HG03108 (cell line): ENCODE data around the gene HOXA3.

ENCODE experiments used
- ATAC-seq: cut with Tn5 transposase; IDR thresholded peaks from one replicate; pipeline ENCODE4 v1.9.1; 2021; ENCODE audit warnings: moderate library complexity; ENCODE audit not compliant: unreplicated experiment

The HOXA3 gene

DNA sequence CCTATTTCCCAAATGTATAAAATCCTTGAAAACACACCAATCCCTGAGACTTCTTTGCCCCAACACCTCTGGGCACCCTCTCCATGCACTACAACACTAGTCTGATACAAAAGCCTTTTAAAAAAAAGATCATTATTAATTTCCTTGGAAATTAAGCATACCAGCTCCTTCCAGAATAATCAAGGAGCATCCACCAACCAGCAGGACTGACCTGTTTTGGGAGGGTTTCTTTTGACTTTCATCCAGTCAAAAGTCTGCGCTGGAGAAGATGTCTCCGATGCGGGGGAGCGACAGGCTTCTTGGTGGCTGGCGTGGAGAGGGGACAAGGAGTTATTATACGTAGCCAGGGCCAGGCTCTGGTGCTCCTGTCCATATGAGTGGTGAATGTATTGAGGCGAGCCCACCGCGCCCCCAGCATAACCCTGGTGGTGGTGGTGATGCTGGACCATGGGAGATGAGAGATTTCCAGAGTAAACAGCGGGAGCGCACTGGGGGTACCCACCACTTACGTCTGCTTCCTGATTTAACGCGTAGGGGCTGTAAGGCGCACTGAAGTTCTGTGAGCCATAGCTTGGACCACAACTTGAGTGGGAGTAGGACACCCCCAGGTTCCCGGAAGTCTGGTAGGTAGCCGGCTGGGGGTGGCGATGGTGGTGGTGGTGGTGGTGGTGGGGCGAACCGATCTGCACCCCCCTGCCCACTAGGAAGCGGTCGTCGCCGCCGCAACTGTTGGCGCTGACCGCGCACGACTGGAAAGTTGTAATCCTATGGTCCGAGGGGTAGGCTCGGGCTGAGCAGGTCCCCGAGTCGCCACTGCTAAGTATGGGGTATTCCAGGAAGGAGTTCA lies 57.1 kb downstream of the HOXA3 start:
- ATAC-seq: no peak

DNA sequence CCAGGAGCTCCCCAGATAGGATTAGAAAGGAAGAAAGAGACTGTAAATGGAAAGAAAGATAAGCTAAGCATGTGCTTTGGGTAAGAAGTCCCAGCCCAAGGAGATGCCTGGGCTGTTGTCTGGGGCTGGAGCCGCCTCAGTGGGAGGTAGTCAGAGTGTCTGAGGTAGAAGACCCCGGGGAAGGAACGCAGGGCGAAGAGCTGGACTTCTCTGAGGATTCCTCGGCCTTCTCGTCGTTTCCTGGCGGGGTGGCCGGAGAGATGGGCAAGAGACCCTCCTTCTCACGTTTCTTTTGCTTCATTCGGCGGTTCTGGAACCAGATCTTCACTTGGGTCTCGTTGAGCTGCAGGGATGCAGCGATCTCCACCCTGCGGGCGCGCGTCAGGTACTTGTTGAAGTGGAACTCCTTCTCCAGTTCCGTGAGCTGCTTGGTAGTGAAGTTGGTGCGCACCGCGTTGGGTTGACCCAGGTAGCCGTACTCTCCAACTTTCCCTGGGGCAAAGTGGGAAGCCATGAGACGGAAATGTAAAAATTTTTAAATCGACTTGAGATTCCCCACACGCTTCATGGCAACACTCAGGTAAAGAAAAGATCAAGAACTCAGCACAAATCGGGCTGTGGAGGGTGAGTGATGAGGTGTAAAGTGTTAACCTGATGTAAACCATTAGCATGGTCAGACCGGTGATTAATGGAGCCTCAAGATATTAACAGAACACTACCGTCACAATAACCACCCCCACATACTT lies 57.9 kb downstream of the HOXA3 start:
- no peak for ATAC-seq

DNA sequence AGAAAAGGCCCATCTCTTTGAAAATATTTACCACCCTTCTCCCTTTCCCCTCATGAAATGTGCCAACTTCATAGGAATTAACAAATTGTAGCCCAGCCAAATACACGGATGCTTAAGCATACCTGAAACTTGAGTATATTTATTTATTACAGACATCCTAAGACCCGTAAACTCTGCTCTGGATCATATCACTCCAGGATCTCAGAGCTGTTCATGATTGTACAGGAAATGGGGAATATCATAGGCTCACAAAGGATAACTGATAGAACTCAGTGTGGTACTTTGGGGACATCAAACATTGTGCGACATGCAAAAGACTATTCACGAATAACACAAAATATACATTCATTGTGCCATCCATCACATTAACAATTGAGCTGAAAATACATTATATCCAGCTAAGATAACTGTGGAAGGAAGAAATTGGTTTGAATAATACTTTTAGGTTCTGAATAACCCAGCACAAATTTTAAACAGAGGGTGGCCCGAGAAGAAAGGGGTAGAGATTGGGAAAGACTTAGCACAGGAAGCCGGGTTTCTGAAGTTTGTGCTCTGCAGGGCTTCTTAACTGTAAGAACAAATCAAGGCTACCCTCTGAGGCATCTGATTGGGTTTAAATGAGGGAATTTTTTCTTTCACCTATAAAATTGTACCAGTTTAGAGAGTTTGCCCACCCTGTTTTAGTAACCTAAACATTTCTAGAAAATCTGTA lies 59.0 kb downstream of the HOXA3 start:
- ATAC-seq: no peak

DNA sequence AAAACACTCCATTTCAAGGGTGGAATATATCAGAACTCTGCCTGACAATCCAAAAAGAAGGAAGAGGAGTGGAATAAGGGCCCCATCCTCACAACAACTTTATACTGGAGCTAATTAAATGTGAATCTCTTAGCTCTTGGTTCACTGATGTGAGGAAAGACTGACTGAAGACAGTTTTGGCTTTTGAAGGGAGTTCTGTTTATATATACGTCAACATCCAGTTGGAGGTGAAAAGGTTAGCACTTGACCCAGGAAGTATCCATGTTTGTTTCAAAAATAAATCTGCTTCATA lies 59.6 kb downstream of the HOXA3 start:
- ATAC-seq: no peak

DNA sequence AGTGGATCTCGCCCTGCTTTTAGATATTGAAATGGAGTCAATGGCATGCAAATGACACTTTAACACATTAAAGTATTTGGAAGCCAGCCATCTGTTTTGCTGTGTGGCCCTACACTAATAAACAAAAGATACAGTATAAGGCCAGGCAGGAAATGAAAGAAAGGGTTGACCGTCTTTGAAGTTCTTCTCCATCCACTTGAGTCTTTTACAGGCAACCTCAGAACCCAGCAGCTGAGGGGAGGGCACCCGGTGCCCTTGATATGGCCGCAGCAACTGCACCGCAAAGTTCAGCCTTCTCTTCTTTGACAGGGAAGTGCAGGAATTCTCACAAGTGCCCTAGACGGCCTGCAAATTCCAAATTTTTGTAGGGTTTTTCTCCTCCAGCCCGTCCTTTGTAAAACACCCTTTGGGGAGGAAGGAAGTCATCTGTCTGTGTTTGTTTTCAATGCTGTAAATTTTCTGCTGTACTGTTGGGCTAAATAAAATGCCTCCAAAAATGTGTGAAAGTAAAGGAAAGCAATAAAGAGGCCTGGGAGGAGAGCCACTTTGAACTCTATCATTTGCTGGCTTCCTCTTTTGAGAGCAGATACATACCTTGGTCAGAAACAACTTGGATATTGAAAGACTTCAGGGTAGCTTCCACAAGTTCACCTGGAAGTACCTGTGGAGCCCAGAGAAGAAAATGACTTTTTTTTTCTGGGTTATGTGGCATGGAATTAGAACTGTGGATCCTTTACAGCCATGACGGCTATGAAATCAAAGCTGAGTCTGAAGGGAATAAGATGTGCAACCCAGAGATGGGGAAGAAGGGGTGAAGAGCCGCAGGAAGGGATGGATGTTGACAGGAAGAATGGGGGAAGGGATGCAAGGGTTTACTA lies 60.2 kb downstream of the HOXA3 start:
- ATAC-seq: no peak

DNA sequence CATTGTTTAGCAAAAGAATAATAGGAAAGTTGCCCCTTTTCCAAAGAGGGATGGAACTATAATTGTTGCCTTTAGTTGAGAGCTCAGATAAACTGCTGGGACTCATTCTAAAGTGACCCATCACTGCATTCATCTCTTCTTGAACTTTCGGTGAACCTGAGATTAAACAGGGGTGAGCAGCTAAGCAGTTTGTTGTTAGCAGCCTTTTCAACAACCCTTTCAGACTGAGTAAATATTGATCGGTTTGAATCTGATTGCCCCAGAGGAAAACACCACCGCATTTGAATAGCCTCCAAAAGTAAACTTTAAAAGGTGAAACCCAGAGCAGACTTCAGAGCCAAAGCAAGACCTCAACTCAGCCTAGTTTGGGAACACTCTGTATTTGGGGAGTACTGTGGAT lies 61.3 kb downstream of the HOXA3 start:
- ATAC-seq: no peak

DNA sequence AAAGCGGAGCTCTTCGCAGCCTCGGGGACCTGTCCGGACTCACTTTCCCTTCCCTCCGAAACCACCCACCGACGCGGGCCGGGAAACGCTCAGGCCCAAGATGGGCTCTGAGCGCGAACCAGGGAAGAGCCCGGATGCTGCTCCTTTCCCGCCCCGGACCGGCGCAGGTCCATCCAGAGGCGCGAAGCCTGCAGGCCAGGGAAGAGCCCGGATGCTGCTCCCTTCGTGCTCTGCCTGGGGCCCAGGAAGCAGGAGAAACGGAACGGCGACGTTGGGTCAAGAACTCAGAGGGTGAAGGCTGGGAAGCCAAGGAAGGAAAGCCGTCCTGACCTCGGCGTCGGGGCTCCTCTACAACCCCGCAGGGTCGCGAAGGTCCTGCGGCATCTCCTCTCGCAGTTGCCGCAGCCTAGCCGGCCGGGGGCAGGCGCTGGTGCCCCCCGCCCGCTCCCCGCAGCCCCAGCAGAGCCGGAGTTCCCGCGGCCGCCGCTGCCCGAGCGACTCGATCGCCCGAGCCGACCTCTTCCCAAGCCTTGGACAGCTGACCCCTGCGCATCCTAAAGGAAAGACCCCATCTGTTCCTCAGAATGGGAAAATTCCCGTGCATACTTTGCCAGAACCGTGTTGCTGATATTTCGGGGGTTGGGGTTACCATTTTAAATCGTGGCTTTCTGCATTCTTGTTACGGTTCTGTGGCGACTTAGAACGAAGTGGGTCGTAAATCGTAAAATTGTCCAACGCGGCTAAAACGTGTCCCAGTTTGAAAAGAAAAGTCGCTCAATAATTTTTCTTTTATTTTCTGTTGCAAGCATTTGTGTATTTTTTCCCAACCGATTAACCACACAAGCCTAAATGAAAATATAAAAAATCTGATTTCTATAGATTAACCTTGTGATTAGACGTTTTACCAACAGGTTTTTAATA lies 64.1 kb downstream of the HOXA3 start:
- ATAC-seq: no peak

DNA sequence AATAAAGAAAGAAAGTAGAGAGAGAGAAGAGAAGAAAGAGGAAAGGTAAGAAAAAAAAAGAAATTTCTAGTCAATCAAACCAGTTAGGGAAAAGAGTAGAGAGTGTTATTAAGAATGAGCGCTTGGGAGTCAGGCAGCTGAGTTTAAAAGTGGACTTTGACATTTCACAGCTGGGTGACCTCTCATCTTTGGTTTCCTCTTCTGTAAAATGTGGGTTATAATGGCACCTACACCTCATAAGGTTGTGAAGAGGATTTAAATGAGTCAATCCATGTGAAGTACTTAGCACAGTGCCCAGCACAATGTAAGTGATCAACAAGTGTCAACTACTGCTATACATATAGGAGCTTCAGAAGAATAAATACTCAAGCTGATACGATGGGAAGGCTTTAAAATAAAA lies 68.7 kb downstream of the HOXA3 start:
- ATAC-seq: no peak

DNA sequence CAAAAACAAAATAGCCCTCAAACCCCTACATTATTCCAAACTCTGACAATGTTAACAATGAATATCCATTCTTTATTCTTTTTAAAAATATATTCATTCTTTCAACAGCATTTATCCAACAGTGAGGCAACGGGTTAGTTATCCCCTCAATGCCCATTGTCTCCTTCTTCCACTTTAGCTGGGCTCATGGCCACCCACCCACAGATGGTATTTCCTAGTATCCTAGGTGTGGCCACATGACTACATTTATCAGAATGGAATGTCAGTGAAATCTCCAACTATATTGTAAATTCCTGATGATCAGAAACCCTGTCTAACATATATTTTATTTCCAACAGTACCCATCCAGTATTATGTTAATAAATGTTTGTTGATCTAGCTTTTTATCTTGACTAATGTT lies 70.2 kb downstream of the HOXA3 start:
- no peak for ATAC-seq

DNA sequence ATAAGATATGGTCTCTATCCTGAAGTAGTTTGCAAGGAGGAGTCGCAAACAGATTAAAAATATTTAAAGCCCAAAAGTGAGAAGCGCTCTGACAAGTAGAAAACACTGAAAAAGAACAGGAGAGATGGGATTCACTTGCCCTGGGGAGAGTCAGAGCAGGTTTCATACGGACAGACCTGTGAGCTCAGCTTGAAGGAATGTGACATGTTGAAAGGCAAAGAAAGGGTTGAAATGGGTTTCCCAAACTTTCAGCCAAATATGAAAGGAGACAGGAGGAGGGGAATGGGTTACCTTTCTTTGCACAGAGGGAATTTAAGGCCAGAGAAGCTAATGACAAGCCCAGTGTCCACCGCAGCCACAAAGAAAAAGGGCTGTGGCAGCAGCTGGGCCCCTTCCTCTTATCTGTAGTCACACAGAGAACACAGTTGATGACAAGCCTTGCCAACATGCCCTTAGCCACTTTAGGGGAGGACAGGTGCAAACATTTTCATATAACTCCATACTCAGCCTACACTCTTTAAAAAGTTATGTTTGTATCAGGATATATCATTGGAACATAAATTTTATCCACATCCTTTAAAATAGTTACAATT lies 71.4 kb downstream of the HOXA3 start:
- ATAC-seq: no peak

DNA sequence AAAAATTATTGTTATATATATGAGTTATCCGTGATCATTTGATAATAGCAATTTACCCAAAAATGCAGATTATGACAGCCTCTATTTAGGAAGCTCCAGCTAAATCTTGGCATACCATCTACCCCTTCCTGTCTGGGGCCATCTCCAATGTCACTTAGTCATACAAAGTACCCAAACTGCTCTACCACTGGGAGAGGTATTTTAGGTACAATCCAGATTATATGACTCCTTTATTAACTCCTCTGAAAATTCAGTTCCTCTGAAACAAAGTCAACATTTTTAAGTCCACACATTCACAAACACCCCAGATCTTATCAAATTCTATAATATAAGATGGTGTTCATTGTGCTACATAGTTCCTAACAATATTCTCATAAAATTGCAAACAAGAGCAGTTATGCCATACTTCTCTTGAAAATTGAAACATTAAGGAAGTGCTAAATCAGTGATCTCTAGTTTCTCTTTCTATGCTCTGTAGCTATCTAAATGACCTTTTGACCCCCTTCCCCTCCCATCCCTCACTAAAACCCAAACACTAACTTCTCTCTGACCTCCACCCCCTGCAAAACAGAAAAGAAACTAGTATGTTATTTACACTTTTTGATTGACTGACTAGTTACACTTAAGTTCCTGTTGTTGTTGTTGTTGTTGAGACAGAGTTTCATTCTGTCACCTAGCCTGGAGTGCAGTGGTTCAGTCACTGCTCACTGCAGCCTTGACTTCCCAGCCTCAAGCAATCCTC lies 73.0 kb downstream of the HOXA3 start:
- no peak for ATAC-seq

DNA sequence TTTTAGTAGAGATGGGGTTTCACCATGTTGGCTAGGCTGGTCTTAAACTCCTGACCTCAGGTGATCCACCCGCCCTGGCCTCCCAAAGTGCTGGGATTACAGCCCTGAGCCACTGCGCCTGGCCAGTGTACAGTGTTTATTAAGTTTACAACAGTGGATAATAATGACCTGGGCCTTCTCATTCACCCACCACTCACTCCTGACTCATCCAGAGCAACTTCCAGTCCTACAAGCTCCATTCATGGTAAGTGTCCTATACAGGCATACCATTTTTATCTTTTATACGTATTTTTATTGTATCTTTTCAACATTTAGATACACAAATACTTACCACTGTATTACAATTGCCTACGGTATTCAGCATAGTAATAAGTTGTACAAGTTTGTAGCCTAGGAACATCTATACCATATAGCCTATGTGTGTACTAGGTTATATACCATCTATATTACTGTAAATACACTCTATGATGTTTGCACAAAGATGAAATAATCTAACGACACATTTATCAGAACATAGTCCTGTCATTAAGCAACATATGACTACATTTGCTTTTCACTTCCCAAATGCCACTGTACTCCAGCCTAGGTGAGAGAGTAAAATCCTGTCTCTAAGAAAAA lies 73.7 kb downstream of the HOXA3 start:
- no peak for ATAC-seq

DNA sequence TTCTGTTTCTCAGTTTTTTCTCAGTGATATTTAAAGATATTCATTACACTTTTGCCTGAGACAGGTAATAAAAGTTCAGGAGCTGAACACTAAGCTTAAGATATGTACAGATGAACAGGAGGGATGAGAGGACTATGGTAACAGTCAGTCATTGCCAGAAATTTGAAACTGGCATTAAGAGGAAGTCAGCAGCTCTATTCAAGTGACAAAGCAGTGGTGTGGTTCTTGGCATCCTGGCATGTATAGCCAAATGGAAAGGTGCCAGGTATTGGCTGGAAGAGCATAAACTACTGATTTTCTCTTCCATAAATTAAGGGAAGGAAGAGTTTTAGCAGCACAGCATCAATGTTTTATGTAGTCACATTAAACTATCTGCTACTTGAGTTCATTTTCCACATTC lies 79.3 kb downstream of the HOXA3 start:
- no peak for ATAC-seq

DNA sequence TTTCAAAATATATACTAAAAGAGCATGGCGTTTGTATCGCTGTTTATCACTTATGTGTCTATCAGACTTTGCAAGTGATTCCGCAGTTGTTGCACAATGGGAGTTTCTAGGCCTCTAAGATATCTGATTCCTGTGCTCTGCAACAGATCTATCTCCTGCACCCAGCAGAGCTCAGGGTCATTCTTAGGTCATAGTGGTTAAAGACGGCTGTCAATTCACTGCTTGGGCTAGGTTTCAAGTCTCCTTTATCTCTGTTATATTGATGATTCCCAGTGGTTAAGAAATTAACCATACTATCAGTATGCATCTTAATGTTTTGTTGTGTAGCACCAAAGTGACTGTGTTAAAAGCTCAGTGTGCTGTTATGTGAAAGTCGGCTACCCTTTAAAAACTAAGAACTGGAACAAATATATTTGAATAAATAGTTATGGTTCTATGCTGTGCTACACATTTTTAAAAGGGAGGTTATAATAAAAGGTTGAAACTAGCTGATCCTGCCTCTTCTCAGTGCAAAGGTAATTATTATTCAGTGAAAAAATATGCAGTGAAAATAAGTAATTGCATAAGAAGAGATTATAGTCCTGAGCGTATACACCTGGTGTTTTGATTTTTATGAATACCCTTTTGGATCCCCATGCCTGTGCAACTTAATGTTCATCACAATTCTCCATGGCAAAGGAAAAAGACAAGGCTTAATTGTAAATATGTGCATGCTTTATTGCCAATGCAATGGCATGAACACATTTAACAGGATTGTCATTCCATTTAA lies 80.6 kb downstream of the HOXA3 start:
- ATAC-seq: no peak

DNA sequence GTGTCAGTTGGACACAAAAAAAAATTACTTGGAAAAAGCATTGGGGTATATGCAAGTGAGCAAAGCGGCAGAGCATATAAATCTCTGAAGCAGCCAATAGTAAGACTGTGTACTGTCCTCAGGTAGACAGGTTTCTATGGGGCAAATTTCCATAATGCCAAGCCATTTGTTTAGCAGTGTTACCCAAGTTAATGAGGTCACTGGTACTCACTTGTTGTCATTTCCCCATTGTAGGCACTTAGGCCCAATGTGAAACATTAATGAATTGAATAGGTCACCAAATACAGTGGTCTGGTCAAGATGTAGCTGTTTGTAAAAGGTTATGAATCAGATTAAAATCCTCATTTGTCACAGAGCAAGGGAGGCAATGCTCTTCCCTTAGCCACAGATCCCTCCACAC lies 84.1 kb downstream of the HOXA3 start:
- ATAC-seq: no peak

DNA sequence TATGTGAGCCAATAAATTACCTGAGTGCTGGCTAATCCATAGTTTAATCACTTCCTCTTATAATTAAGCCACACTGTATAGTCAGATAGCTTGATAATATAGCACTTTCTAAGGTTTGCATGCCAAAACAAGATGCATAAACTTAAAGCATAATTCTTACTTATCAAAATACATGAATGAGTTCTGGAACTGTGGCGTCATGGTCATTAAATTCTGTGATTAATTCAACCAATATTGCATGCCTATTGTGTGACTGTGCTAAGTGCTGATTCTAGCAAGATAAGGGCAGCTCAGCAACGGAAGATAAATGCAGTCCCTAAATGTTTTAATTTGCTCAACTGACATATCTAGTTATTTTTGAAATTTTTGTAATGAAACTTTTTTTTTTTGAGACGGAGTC lies 86.2 kb downstream of the HOXA3 start:
- no peak for ATAC-seq

DNA sequence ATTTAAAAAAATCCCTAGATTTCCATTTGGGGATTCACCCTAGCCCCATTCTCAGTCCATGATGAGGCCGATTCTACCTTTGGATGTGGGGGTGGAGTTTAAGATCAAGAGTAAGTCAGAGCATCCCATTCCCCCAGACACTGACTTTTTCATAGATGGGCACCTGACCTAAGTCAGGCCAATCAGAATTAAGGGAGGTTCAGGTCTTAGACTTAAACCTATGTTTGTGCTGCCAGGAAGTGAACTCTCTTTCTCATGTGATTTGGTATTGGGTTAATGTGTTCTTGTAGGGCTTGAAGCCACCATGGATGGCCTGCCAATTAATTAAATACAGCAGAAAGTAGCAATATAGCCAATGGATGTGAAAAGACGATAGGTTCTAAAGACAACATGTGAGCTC lies 86.7 kb downstream of the HOXA3 start:
- no peak for ATAC-seq

DNA sequence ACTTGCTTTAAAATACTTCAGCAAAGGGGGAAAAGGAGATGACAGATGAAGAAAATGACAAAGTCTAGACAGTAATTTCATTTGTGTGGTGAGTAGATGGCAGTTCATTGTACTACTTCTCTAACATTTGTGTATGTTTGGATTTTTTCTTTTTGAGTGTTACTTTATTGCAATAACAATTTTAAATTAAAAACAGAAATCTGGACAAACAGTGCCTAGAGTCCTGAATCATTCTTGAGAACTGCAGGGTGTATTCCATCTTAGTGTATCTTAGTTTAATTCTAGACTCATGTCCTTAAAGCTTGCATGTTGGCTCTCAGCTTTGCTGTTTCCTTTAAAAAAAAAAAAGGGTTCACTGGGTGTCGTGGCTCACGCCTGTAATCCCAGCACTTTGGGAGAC lies 87.7 kb downstream of the HOXA3 start:
- no peak for ATAC-seq
